Loucy (cell line): ENCODE measurements around the gene RBP2.

ENCODE experiments used
- H2AFZ ChIP-seq: fragments of 200-600 bp; sonication (generic); 2 replicates; pipeline ENCODE4 v1.6.0; 2016; ENCODE audit warnings: antibody characterized with exemption, mild to moderate bottlenecking, low read length, moderate library complexity
- H3F3A ChIP-seq: fragments of 200-600 bp; 2 replicates; pipeline ENCODE4 v1.6.0; 2016; ENCODE audit warnings: antibody characterized with exemption, low read depth, mild to moderate bottlenecking
- H3K27me3 ChIP-seq: fragments of 200-600 bp; sonication (generic); 2 replicates; pipeline ENCODE4 v1.6.1; 2014; ENCODE audit warnings: low read length, mild to moderate bottlenecking; ENCODE audit not compliant: insufficient read depth, poor library complexity, severe bottlenecking
- H3K36me3 ChIP-seq: fragments of 200-600 bp; sonication (generic); 2 replicates; pipeline ENCODE4 v1.6.1; 2016; ENCODE audit warnings: low read length; ENCODE audit not compliant: insufficient read depth
- H3K4me1 ChIP-seq: fragments of 200-600 bp; sonication (generic); 2 replicates; pipeline ENCODE4 v1.5.1; 2014; ENCODE audit warnings: low read length, mild to moderate bottlenecking; ENCODE audit not compliant: insufficient read depth, poor library complexity, severe bottlenecking
- H3K4me2 ChIP-seq: fragments of 200-600 bp; sonication (generic); 2 replicates; pipeline ENCODE4 v1.6.0; 2014; ENCODE audit warnings: antibody characterized with exemption, low read length, low read depth, mild to moderate bottlenecking; ENCODE audit not compliant: poor library complexity, severe bottlenecking
- H3K4me3 ChIP-seq: fragments of 200-600 bp; sonication (generic); 2 replicates; pipeline ENCODE4 v1.5.1; 2014; ENCODE audit warnings: low read length, mild to moderate bottlenecking, mixed read lengths; ENCODE audit not compliant: poor library complexity, severe bottlenecking
- H3K79me2 ChIP-seq: fragments of 200-600 bp; sonication (generic); 2 replicates; pipeline ENCODE4 v1.6.1; 2014; ENCODE audit warnings: low read length; ENCODE audit not compliant: insufficient read depth
- H3K9ac ChIP-seq: fragments of 200-600 bp; sonication (generic); 2 replicates; pipeline ENCODE4 v1.6.0; 2014; ENCODE audit warnings: mild to moderate bottlenecking, low read depth, low read length, moderate library complexity; ENCODE audit not compliant: poor library complexity, severe bottlenecking
- H3K9me2 ChIP-seq: fragments of 200-600 bp; sonication (generic); replicated peaks from 2 replicates; pipeline ENCODE4 v1.6.1; 2016; ENCODE audit warnings: low read depth, low read length, mixed read lengths
- H3K9me3 ChIP-seq: fragments of 200-600 bp; sonication (generic); 2 replicates; pipeline ENCODE4 v1.6.1; 2014; ENCODE audit warnings: mild to moderate bottlenecking, antibody characterized with exemption, low read length, low read depth; ENCODE audit not compliant: insufficient read depth
- H4K20me1 ChIP-seq: fragments of 200-600 bp; sonication (generic); 2 replicates; pipeline ENCODE4 v1.6.0; 2014; ENCODE audit warnings: antibody characterized with exemption, low read length, mild to moderate bottlenecking; ENCODE audit not compliant: insufficient read depth, poor library complexity, severe bottlenecking
- CTCF ChIP-seq: fragments of 200-600 bp; sonication (generic); conservative IDR thresholded peaks from 2 replicates; pipeline ENCODE4 v1.5.1; 2014; ENCODE audit warnings: mild to moderate bottlenecking, antibody characterized with exemption, low read length
- EZH2phosphoT487 ChIP-seq: fragments of 200-600 bp; IDR thresholded peaks from 2 replicates; pipeline ENCODE4 v1.6.1; 2018; ENCODE audit warnings: antibody characterized with exemption, mild to moderate bottlenecking, moderate library complexity, borderline replicate concordance

The RBP2 gene

GRCh38 chr3:139518306-139518705 lies 42.0 kb upstream of the RBP2 start:
- no peak overlapping the region for H3K4me3 ChIP-seq
- no peak overlapping the region for H3K4me2 ChIP-seq
- H3K9me3 ChIP-seq: no peaks in the 10 kb centered on the region
- H3K79me2 ChIP-seq: no peaks in the 10 kb centered on the region
- H3F3A ChIP-seq: no peaks in the 10 kb centered on the region
- no peaks in the 10 kb centered on the region for H3K27me3 ChIP-seq
- H4K20me1 ChIP-seq: no peaks in the 10 kb centered on the region
- no peak overlapping the region for H2AFZ ChIP-seq
- H3K9ac ChIP-seq: no peak overlapping the region
- no peak for TF ChIP-seq EZH2phosphoT487
- no peak for TF ChIP-seq CTCF
- H3K9me2 ChIP-seq: no peaks in the 10 kb centered on the region
- H3K4me1 ChIP-seq: no peaks in the 10 kb centered on the region
- H3K36me3 ChIP-seq: no peaks in the 10 kb centered on the region

- H3K9me2 ChIP-seq: no peaks in the 10 kb centered on the region
- H2AFZ ChIP-seq: no peak overlapping the region
- H3K9me3 ChIP-seq: no peaks in the 10 kb centered on the region
- no peaks in the 10 kb centered on the region for H3K4me1 ChIP-seq
- no peak for TF ChIP-seq CTCF
- no peak for TF ChIP-seq EZH2phosphoT487
- no peaks in the 10 kb centered on the region for H3K27me3 ChIP-seq
- no peaks in the 10 kb centered on the region for H3F3A ChIP-seq
- no peaks in the 10 kb centered on the region for H3K36me3 ChIP-seq
- H3K9ac ChIP-seq: no peak overlapping the region
- no peak overlapping the region for H3K4me2 ChIP-seq
- H4K20me1 ChIP-seq: no peaks in the 10 kb centered on the region
- no peak overlapping the region for H3K4me3 ChIP-seq
- no peaks in the 10 kb centered on the region for H3K79me2 ChIP-seq
Observed at GRCh38 chr3:139517321-139518065, 41.2 kb upstream of the RBP2 start.

GRCh38 chr3:139514741-139515140 lies 38.4 kb upstream of the RBP2 start:
- Histone ChIP-seq H2AFZ (no peak overlapping the region), H3K9me3 (no peaks in the 10 kb centered on the region), H3K27me3 (no peaks in the 10 kb centered on the region), H3F3A (no peaks in the 10 kb centered on the region), H3K4me2 (no peak overlapping the region), H4K20me1 (no peaks in the 10 kb centered on the region), H3K9ac (no peak overlapping the region), H3K79me2 (no peaks in the 10 kb centered on the region), H3K36me3 (no peaks in the 10 kb centered on the region), H3K9me2 (no peaks in the 10 kb centered on the region), H3K4me1 (no peaks in the 10 kb centered on the region), H3K4me3 (no peak overlapping the region)
- TF ChIP-seq EZH2phosphoT487: no peak
- TF ChIP-seq CTCF: no peak
